GM21423 (cell line): ENCODE data around the gene PLXNA2.

Source experiments
- ATAC-seq: cut with Tn5 transposase; IDR thresholded peaks from one replicate; pipeline ENCODE4 v1.9.1; 2021; ENCODE audit warnings: mild to moderate bottlenecking, moderate library complexity; ENCODE audit not compliant: unreplicated experiment

Gene PLXNA2

GRCh38 chr1:208224192-208224713, 19.9 kb downstream of the PLXNA2 start:
- ATAC-seq, result no peak

GRCh38 chr1:208223136-208223535, 21.0 kb downstream of the PLXNA2 start:
- ATAC-seq, result no peak

- no peak for ATAC-seq
Observed at GRCh38 chr1:208222376-208223126, 21.6 kb downstream of the PLXNA2 start.

DNA sequence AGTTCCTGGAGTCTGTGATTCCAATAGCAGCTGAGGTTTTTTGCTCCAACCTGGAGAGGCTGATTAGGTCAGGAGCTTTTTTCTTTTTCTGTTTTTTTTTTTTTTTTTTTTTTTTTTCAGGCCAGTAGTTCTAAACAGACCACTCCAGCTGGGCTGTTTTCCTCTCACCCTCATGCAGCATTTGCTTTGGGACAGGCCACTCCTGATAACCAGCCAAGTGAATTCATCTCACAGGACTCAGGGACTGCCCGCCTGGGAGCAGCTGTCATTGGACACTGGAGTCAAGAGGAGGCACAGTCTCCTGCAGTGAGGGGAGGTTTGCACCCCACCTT, 22.9 kb downstream of the PLXNA2 start:
- ATAC-seq, result no peak

DNA sequence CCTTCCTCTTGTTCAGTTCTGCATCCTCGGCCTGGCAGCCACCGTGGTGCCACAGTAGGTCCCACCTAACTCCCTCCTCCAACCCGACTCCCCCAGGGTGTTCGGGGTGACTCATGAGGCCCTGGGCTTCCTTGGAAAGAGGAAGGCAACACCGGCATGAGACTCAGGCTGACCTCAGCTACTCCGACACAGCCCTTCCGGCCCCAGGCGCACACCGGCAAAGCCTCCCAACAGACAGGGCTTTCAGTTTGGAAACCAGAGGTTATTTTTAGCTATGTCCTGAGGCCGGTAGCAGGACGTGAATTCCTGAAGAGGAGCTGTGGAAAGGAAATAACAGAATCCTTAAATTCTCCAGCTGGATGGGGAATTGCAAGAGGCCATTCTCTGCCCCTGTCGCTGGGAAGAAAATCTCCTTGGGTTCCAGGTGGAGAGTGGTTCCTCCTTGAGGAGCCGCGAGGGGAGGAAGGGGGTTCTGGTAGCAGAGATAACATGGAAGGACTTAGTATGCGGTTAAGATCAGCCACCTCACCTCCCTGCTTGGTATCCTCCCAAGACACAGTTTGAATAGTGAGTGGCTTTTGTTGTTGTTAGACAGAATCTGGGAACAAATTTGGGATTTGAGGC, 24.4 kb downstream of the PLXNA2 start:
- no peak for ATAC-seq

- no peak for ATAC-seq
Observed at GRCh38 chr1:208219098-208219658, 25.0 kb downstream of the PLXNA2 start.

- ATAC-seq, result no peak
Observed at GRCh38 chr1:208218237-208219097, 25.7 kb downstream of the PLXNA2 start.

- ATAC-seq, result no peak
Observed at GRCh38 chr1:208217781-208218180, 26.4 kb downstream of the PLXNA2 start.

DNA sequence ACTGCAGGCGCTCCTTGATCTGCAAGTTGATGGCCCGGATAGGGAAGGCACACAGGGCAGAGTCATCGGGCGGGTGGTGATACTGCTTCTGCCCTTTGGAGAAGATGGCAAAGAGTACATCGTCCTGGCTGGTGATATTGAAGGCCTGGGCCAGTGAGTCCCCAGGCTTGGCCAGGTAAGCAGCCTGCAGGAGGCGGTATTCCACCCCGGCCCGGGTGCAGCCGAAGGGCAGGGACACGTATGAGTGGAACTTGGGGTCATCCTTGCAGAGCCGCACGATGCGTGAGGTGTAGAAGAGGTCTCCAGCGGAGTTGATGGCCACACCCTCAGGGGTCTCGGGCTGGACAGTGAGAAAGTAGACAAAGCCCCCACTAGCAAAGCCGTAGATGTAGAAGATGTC, 27.4 kb downstream of the PLXNA2 start:
- no peak for ATAC-seq

DNA sequence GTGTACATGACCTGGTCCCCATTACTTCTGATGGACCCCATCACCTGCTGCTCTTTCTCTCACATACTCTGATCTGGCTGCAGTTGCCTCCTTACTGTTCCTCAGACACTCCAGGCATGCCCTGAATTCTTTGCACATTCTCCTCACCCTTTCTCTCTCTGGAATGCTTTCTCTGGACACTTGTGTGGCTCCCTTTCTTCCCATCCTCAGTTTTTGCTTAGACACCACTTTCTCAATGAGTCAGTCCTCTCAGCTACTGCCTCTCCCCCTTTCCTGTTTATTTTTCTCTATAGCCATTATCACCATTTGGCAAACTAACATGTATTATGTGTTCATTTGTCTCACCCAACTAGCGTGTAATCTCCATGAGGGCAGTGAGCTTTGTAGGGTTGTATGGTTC, 28.1 kb downstream of the PLXNA2 start:
- no peak for ATAC-seq

DNA sequence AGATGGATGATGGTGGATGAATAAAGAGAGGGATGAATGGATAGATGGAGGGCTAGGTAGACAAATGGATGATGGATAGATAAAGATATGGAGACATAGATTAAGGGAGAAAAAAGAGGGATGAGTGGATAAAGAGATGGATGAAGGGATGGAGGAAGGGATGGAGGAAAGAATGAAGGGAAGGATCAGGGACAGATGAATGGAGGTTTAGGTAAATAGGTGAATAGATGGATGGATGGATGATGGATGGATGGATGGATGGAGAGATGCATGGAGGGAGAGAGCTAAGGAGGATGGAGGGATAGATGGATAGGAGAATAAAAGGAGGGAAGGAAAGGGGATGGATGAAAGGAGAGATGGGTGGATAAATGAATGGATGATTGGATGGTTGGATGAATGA, 28.8 kb downstream of the PLXNA2 start:
- no peak for ATAC-seq

GRCh38 chr1:208213786-208214185, 30.4 kb downstream of the PLXNA2 start:
- ATAC-seq, result no peak

GRCh38 chr1:208212893-208213292, 31.3 kb downstream of the PLXNA2 start:
- ATAC-seq, result no peak

DNA sequence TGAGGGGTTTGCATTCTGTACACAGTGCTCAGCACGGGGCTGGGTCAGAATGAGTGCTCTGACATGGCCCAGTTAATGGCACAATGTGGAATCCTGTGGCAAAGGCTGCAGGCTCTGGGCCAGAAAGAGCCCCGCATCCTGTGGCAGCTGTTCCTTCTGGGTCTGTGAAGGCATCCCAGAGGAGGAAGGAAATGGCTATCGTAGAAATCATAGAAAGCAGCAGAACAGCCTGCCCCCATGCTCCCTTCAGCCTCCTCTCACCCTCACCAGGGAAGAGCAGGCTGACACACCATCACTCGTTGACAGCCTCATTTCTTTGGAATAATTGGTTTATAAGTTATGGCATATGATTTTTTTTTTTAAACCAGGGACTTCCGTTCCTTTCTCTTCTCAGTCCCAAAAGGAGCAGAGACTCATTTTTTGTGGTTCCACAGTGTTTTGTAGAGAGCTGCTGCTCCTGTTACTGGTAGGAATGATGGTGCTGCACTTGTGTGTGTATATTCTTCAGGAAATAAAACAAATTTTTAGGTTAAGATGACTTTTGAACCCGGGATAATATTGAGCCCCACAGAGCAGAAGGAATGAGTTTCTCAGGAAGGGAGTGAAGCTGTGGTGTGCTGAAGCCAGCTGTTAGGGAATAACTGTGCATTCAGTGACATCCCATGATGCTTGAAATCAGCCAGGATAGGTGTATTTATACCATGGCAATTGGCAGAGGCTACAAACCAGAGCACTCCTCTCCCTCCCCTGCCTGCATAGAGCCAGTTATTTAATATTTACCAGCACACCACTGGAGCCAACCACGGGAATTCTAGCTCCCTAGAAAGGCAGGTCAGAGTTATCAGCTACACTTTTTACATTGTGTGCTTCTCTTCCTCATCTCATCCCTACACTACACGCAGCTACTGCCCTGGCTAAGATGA, 32.0 kb downstream of the PLXNA2 start:
- no peak for ATAC-seq

DNA sequence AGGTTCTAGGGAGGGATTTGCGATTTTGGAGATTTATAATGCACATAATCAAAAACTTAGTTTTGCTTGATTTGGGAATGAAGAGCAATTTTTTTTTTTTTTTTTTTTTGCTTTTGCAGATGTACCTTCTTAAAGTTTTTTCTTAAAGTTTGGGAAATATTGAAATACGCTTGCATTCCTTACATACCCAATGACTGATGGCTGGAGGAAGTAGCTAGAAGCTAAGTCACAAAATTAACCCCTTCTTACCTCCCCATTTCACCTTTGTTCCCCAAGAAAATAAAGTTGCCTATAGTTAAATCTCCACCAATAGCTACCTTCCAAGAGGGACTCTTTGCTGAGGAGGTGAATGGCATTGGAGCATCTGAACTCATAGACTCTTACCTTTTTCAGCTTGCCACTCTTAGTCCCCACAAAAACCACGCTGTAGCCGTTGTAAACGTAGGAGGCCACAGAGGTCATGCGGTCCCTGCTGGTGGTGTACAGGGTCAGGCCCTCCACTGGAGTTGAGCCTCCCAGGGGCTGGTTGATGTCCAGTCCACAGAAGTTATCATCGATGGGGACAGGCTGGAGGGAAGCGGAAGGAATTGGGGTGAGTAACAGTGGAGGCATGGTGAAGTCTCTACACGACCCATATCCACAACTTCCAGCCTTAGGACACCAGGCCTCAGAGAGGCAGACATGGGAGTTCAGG, 34.1 kb downstream of the PLXNA2 start:
- ATAC-seq, result no peak

- no peak for ATAC-seq
Observed at GRCh38 chr1:208209286-208209685, 34.9 kb downstream of the PLXNA2 start.

GRCh38 chr1:208208132-208208487, 36.1 kb downstream of the PLXNA2 start:
- no peak for ATAC-seq

GRCh38 chr1:208207388-208208131, 36.6 kb downstream of the PLXNA2 start:
- no peak for ATAC-seq

DNA sequence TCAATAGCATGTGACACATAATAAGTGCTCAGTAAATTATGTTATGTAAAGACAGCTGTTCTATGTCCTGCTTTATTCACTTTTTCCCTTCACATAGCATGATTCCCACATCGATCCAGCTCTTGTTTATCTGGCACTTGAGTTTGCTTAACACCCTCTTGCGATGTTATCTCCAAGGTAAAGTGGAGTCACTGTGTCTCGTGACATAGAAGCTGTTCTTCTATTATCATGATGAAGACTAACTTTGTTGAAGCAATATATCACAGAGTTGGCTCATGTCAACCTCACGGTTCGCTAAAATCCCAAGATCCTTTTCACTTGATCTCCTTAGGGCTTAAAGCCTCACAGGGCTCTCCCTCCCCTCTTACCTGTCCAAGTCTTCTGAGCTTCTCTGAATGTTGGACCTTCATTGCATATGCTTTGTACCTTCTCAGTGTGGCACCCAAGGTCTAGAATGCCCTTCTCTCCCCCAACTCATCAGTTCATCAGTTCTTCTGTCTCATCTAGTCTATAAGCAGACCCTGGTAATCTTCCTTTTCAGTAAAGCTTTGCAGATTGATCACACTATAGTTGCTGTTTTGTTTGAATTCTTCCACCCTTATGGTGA, 38.0 kb downstream of the PLXNA2 start:
- ATAC-seq, result no peak
